ENCODE data around the gene SNRNP35.
"Not testable (repeated sequence)": the region's sequence is repeated elsewhere in the genome, so short reads cannot be mapped to it uniquely, and the experiment has no call there.

GRCh38 chr12:123514582-123515221, 56.8 kb downstream of the SNRNP35 start:
- not testable (repeated sequence) for TF ChIP-seq CTCF, POLR2A (IDR thresholded peaks at IDR 0.05)
